K562 (cell line): ENCODE data around the gene F12. TPM values are rescaled to one million over a fixed set of nuclear protein-coding genes. Genes with fewer than 3 reads are reported as not detected.
A peak's percentile ranks its signal among the peaks of the same experiment; 100 is the strongest.

ENCODE experiments used
- CREB1 ChIP-seq, 2 experiments: sonication (generic) in 1 of 2; formaldehyde crosslinking in 1 of 2; IDR thresholded peaks; 2 replicates each; pipeline versions ENCODE4 v1.6.1 to v1.8.0; 2012 to 2022; ENCODE audit warnings: inconsistent platforms in 1 of 2, mild to moderate bottlenecking in 1 of 2, missing genetic modification reagents in 1 of 2, moderate library complexity in 1 of 2
- ELF4 ChIP-seq: fragments of 450-650 bp; formaldehyde crosslinking; IDR thresholded peaks from 2 replicates; pipeline ENCODE4 v1.4.0; 2022; ENCODE audit warnings: missing genetic modification characterization
- ESRRA ChIP-seq: fragments of 450-650 bp; IDR thresholded peaks from 2 replicates; pipeline ENCODE4 v1.6.1; 2014; ENCODE audit warnings: low read depth, mild to moderate bottlenecking, moderate library complexity, borderline replicate concordance
- HDAC2 ChIP-seq: fragments of 450-650 bp; IDR thresholded peaks from 2 replicates; pipeline ENCODE4 v1.6.1; 2016; ENCODE audit warnings: mild to moderate bottlenecking
- KAT2B ChIP-seq: IDR thresholded peaks from one replicate; pipeline ENCODE4 v1.6.1; 2012; ENCODE audit warnings: low read depth, mild to moderate bottlenecking, control low read depth, inconsistent platforms, low read length, moderate library complexity
- L3MBTL2 ChIP-seq: fragments of 450-650 bp; IDR thresholded peaks from 2 replicates; pipeline ENCODE4 v1.6.1; 2016; ENCODE audit warnings: mild to moderate bottlenecking, moderate library complexity
- RBBP5 ChIP-seq: fragments of 200-600 bp; sonication (generic); IDR thresholded peaks from 2 replicates; pipeline ENCODE4 v1.6.1; 2012; ENCODE audit warnings: borderline replicate concordance, mild to moderate bottlenecking, low read length, control low read depth, inconsistent platforms; ENCODE audit not compliant: insufficient read depth, poor library complexity, severe bottlenecking
- RBM17 ChIP-seq: fragments of 200-400 bp; formaldehyde crosslinking; IDR thresholded peaks from 2 replicates; pipeline ENCODE4 v1.6.1; 2017; ENCODE audit warnings: low read depth, mild to moderate bottlenecking, low read length, borderline replicate concordance
- SAFB2 ChIP-seq: fragments of 200-400 bp; formaldehyde crosslinking; IDR thresholded peaks from 2 replicates; pipeline ENCODE4 v1.6.1; 2018; ENCODE audit warnings: borderline replicate concordance, low read length, low read depth, moderate library complexity; ENCODE audit not compliant: severe bottlenecking
- SLC30A9 ChIP-seq: fragments of 250-450 bp; sonication (Bioruptor Pico); IDR thresholded peaks from 2 replicates; pipeline ENCODE4 v1.8.0; 2022; ENCODE audit warnings: mild to moderate bottlenecking, moderate library complexity
- SMAD2 ChIP-seq: fragments of 150-350 bp; IDR thresholded peaks from 2 replicates; pipeline ENCODE4 v1.6.1; 2014; ENCODE audit warnings: low read depth, mild to moderate bottlenecking, low read length
- SP1 ChIP-seq: sonication (generic); formaldehyde crosslinking; IDR thresholded peaks from 2 replicates; pipeline ENCODE4 v1.8.1; 2022; ENCODE audit warnings: mild to moderate bottlenecking, missing genetic modification reagents
- SP2 ChIP-seq: IDR thresholded peaks from 2 replicates; pipeline ENCODE4 v1.6.1; 2011; ENCODE audit warnings: mild to moderate bottlenecking, low read depth, low read length, moderate library complexity; ENCODE audit not compliant: poor library complexity, severe bottlenecking; ENCODE audit errors: extremely low read depth
- TRIM28 ChIP-seq: fragments of 450-650 bp; IDR thresholded peaks from 2 replicates; pipeline ENCODE4 v1.6.1; 2017
- U2AF1 ChIP-seq: fragments of 200-400 bp; formaldehyde crosslinking; optimal IDR thresholded peaks from 2 replicates; pipeline ENCODE3; 2017; ENCODE audit warnings: mild to moderate bottlenecking, low read depth, low read length, moderate library complexity
- ZBTB7A ChIP-seq: IDR thresholded peaks from 2 replicates; pipeline ENCODE4 v1.6.1; 2011; ENCODE audit warnings: low read depth, mild to moderate bottlenecking, low read length, moderate library complexity, borderline replicate concordance; ENCODE audit not compliant: control insufficient read depth
- ZFPM2 ChIP-seq: fragments of 250-450 bp; sonication (Bioruptor Pico); IDR thresholded peaks from 2 replicates; pipeline ENCODE4 v1.5.1; 2022; ENCODE audit warnings: mild to moderate bottlenecking
- polyA plus RNA-seq, 8 experiments: library from polyadenylated mRNA; depleted of rRNA in 4 of 8; stranded (reverse) in 5 of 8; unstranded in 3 of 8; fragments of >200 nt; fragmentation: Nextera tagmentation in 2 of 8; fragmentation: Illumina TruSeq in 1 of 8; extraction: Ambion mirVana in 2 of 8; extraction: Trizol in 1 of 8; gene quantifications; 2 replicates each; pipeline versions ENCODE4 v1.2.1 to v1.2.3, GENCODE V29; 2011 to 2014; ENCODE audit warnings: inconsistent platforms in 1 of 8, missing spikeins in 1 of 8
- total RNA-seq, 7 experiments: library from RNA; depleted of rRNA in 6 of 7; stranded (reverse); fragments of >200 nt in 6 of 7; fragmentation: Illumina TruSeq in 2 of 7; extraction: Trizol in 2 of 7; gene quantifications; 2 replicates each; pipeline versions ENCODE4 v1.2.1 to v1.2.3, GENCODE V29; 2011 to 2021; ENCODE audit warnings: low replicate concordance in 1 of 7
- TF ChIP-seq, protein P1 (sequence below): fragments of 250-450 bp; sonication (Bioruptor Pico); IDR thresholded peaks from 2 replicates; pipeline ENCODE4 v1.8.0; 2022; ENCODE audit warnings: moderate library complexity, mild to moderate bottlenecking, inconsistent platforms
- TF ChIP-seq, protein P2 (sequence below), 2 experiments: fragments of 450-650 bp; conservative IDR thresholded peaks; 2 replicates each; pipeline ENCODE4 v1.6.1; 2017; ENCODE audit warnings: mild to moderate bottlenecking in 2 of 2, moderate library complexity in 2 of 2
- TF ChIP-seq, protein P3 (sequence below): fragments of 250-450 bp; sonication (Bioruptor Pico); IDR thresholded peaks from 2 replicates; pipeline ENCODE4 v1.8.0; 2022; ENCODE audit warnings: inconsistent platforms
- TF ChIP-seq, protein P4 (sequence below), 2 experiments: fragments of 450-650 bp in 1 of 2; sonication (generic) in 1 of 2; formaldehyde crosslinking; conservative IDR thresholded peaks; 2 replicates each; pipeline versions ENCODE4 v1.4.0 to v1.8.1; 2020 to 2022; ENCODE audit warnings: mild to moderate bottlenecking in 1 of 2, missing genetic modification reagents in 1 of 2

F12 gene
- total and polyA plus RNA-seq, 9 of the 15 experiments (the other 6 are each of a cell fraction or from before 2014, with no cell fraction given): 0.59 to 18.3 (median 3.6) TPM

DNA sequence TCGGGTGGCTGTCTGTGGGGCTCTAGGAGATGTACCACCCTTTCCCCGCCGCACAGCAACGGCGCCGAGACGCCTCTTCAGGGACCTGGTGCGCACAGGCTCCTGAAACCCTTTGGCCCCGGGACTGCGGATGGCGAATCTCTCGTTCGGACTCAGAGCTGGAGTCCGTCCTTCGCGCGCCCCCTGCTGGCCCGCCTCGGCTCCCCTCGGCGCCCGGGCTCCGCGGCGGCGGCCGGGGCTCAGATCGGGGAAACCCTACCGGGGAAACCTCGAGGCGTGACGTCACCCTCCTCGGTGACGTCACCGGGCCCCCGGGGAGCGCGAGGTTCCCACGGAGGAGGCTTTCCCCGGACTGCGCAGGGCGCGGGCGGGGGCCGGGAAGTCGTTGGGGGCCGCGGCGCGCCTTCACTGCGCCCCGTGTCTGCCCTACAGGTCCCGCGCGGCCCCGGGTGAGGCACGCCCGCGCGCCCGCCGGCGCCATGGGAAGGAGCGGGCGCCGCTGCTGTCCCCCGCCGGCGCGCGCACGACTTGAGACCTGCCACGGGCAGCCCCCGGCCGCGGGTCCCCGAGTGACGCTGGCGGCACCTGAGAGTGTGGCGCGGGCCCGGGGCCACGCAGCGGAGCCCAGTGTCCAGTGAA, 45.2 kb upstream of the F12 start (continued):
- TF ChIP-seq, protein P1, sequence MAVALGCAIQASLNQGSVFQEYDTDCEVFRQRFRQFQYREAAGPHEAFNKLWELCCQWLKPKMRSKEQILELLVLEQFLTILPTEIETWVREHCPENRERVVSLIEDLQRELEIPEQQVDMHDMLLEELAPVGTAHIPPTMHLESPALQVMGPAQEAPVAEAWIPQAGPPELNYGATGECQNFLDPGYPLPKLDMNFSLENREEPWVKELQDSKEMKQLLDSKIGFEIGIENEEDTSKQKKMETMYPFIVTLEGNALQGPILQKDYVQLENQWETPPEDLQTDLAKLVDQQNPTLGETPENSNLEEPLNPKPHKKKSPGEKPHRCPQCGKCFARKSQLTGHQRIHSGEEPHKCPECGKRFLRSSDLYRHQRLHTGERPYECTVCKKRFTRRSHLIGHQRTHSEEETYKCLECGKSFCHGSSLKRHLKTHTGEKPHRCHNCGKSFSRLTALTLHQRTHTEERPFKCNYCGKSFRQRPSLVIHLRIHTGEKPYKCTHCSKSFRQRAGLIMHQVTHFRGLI: no peak
- TF ChIP-seq U2AF1: peak; percentile 57
- TF ChIP-seq SAFB2: no peak
- TF ChIP-seq, protein P2, sequence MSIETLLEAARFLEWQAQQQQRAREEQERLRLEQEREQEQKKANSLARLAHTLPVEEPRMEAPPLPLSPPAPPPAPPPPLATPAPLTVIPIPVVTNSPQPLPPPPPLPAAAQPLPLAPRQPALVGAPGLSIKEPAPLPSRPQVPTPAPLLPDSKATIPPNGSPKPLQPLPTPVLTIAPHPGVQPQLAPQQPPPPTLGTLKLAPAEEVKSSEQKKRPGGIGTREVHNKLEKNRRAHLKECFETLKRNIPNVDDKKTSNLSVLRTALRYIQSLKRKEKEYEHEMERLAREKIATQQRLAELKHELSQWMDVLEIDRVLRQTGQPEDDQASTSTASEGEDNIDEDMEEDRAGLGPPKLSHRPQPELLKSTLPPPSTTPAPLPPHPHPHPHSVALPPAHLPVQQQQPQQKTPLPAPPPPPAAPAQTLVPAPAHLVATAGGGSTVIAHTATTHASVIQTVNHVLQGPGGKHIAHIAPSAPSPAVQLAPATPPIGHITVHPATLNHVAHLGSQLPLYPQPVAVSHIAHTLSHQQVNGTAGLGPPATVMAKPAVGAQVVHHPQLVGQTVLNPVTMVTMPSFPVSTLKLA (conservative IDR thresholded peaks at IDR 0.05): peak in 1 of 2 experiments; percentile 48; a peak in 1 of 4 replicates
- TF ChIP-seq HDAC2: no peak
- TF ChIP-seq L3MBTL2: no peak
- peak; percentile 51; the same call in 1 of the 2 replicates for TF ChIP-seq ZBTB7A
- TF ChIP-seq CREB1 (IDR thresholded peaks at IDR 0.05): peak; percentile 96
- TF ChIP-seq CREB1 (CRISPR knock-in tag; IDR thresholded peaks at IDR 0.05): peak; percentile 96
- peak; percentile 46; the same call in 1 of the 2 replicates for TF ChIP-seq SP1
- no peak for TF ChIP-seq RBM17
- TF ChIP-seq SMAD2: no peak
- no peak for TF ChIP-seq ELF4 (CRISPR knock-in tag)
- no peak for TF ChIP-seq RBBP5
- TF ChIP-seq, protein P3, sequence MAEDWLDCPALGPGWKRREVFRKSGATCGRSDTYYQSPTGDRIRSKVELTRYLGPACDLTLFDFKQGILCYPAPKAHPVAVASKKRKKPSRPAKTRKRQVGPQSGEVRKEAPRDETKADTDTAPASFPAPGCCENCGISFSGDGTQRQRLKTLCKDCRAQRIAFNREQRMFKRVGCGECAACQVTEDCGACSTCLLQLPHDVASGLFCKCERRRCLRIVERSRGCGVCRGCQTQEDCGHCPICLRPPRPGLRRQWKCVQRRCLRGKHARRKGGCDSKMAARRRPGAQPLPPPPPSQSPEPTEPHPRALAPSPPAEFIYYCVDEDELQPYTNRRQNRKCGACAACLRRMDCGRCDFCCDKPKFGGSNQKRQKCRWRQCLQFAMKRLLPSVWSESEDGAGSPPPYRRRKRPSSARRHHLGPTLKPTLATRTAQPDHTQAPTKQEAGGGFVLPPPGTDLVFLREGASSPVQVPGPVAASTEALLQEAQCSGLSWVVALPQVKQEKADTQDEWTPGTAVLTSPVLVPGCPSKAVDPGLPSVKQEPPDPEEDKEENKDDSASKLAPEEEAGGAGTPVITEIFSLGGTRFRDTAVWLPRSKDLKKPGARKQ (CRISPR knock-in tag): no peak
- 0 out of 2 replicates have a peak, but pooled peaks have one; percentile 46 for TF ChIP-seq ESRRA
- no peak for TF ChIP-seq TRIM28
- TF ChIP-seq KAT2B: no peak
- TF ChIP-seq, protein P4, sequence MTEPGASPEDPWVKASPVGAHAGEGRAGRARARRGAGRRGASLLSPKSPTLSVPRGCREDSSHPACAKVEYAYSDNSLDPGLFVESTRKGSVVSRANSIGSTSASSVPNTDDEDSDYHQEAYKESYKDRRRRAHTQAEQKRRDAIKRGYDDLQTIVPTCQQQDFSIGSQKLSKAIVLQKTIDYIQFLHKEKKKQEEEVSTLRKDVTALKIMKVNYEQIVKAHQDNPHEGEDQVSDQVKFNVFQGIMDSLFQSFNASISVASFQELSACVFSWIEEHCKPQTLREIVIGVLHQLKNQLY (CRISPR knock-in tag; conservative IDR thresholded peaks at IDR 0.05): no peak
- TF ChIP-seq SP2: no peak
- TF ChIP-seq SLC30A9: no peak
- TF ChIP-seq ZFPM2 (CRISPR knock-in tag): no peak
